H7 (cell line): Measurements from ENCODE around the gene ZFC3H1. TPM values are rescaled to one million over a fixed set of nuclear protein-coding genes. Genes with fewer than 3 reads are reported as not detected.

Experiments used
- total RNA-seq: library from RNA; depleted of rRNA; stranded (reverse); fragments of >200 nt; shearing (Covaris generic); gene quantifications from 2 replicates; pipeline ENCODE4 v1.2.3, GENCODE V29; 2014; rRNA removed

Gene ZFC3H1
- total RNA-seq, 1 experiment from 2014 or later = 8.7 TPM

Other genes with a start within 250 kb of the ZFC3H1 start
- gene LGR5, start 224.1 kb downstream of the ZFC3H1 start, total RNA-seq = 0.78 and 2.9 TPM in 2 replicates
- gene THAP2, start 453 bp upstream of the ZFC3H1 start, total RNA-seq = 3.3 and 8.6 TPM in 2 replicates
- gene TMEM19, start 22.2 kb upstream of the ZFC3H1 start, total RNA-seq = 12.7 and 23.2 TPM in 2 replicates
- 11.6 and 17.2 TPM in 2 replicates for gene RAB21, start 91.0 kb upstream of the ZFC3H1 start, total RNA-seq
- gene TBC1D15, start 175.9 kb upstream of the ZFC3H1 start, total RNA-seq = 9.8 and 11.3 TPM in 2 replicates